Right atrium auricular region (tissue), 2 donors: ENCODE measurements around the gene NAA35. TPM values are rescaled to one million over a fixed set of nuclear protein-coding genes. Genes with fewer than 3 reads are reported as not detected.

ENCODE experiments used
- DNase-seq: peaks from one replicate; pipeline ENCODE4 v3.0.0-alpha.2; 2019; ENCODE audit warnings: low spot score
- H3K27ac ChIP-seq, 2 donors: fragments of 200-600 bp; sonication (generic); 1 replicate in 1 of 2; 2 replicates in 1 of 2; pipeline ENCODE4 v1.5.1; 2016 to 2019
- H3K27me3 ChIP-seq, 2 donors: fragments of 200-600 bp; sonication (generic); one replicate each; pipeline versions ENCODE4 v1.5.1 to v1.6.0; 2017 to 2019
- H3K36me3 ChIP-seq: fragments of 200-600 bp; sonication (generic); one replicate; pipeline ENCODE4 v1.5.1; 2016
- H3K4me1 ChIP-seq, 2 donors: fragments of 200-600 bp; sonication (generic); one replicate each; pipeline versions ENCODE4 v1.5.1 to v1.6.0; 2017 to 2019
- H3K4me3 ChIP-seq, 2 donors: fragments of 200-600 bp; sonication (generic); 1 replicate in 1 of 2; 2 replicates in 1 of 2; pipeline ENCODE4 v1.5.1; 2017 to 2019; ENCODE audit warnings: mild to moderate bottlenecking in 1 of 2, moderate library complexity in 1 of 2
- H3K9me3 ChIP-seq, 2 donors: fragments of 200-600 bp; sonication (generic); one replicate each; pipeline ENCODE4 v1.5.1; 2019
- total RNA-seq, 2 donors: library from RNA; depleted of rRNA; stranded (reverse); fragments of >200 nt; gene quantifications; one replicate each; pipeline ENCODE4 v1.1.0, GENCODE V29; 2016
- TF ChIP-seq, protein P1 (sequence below), 2 donors: fragments of 200-600 bp; sonication (generic); IDR thresholded peaks; one replicate each; pipeline ENCODE4 v1.5.1; 2019; ENCODE audit warnings: antibody characterized with exemption in 2 of 2

The NAA35 gene
- total RNA-seq, 2 donors from 2014 or later = 12.1 to 12.4 TPM

DNA sequence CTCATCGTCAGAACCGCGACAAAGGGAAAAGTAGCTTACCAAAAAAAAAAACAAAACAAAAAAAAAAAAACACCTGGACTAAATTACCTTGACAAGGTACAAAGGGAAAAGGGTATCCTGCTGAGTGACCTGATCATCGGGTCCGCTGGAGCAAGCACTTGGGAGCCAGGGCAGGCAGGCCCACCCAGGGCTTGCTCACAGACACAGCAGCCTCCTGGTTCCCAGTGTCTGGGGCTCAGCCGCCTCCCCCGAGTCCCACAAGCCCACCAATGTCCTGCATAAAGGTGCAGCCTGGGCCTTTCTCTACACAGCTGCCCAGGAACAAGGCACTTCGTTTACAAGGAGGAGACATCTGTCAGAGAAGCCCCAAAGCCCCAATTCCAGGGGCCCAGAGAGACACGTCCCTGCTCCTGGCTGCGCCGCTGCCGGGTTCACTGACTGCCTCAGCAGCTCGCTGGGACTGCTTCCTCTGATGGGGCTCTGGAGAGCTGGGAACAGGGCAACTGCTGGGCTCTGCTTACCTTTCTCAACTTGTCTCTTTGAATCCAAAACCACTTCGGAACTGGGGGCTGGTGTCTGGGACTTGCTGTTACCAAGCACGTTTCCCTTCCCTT is 95.0 kb downstream of the NAA35 start:
- Histone ChIP-seq H3K27me3 (no peaks in the 10 kb centered on the region), H3K36me3 (no peaks in the 10 kb centered on the region), H3K4me3 (no peak overlapping the region), H3K27ac (no peak overlapping the region), H3K9me3 (no peaks in the 10 kb centered on the region), H3K4me1 (no peaks in the 10 kb centered on the region)
- TF ChIP-seq, protein P1, sequence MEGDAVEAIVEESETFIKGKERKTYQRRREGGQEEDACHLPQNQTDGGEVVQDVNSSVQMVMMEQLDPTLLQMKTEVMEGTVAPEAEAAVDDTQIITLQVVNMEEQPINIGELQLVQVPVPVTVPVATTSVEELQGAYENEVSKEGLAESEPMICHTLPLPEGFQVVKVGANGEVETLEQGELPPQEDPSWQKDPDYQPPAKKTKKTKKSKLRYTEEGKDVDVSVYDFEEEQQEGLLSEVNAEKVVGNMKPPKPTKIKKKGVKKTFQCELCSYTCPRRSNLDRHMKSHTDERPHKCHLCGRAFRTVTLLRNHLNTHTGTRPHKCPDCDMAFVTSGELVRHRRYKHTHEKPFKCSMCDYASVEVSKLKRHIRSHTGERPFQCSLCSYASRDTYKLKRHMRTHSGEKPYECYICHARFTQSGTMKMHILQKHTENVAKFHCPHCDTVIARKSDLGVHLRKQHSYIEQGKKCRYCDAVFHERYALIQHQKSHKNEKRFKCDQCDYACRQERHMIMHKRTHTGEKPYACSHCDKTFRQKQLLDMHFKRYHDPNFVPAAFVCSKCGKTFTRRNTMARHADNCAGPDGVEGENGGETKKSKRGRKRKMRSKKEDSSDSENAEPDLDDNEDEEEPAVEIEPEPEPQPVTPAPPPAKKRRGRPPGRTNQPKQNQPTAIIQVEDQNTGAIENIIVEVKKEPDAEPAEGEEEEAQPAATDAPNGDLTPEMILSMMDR (IDR thresholded peaks at IDR 0.05) = no peak
- DNase-seq = no peak

DNA sequence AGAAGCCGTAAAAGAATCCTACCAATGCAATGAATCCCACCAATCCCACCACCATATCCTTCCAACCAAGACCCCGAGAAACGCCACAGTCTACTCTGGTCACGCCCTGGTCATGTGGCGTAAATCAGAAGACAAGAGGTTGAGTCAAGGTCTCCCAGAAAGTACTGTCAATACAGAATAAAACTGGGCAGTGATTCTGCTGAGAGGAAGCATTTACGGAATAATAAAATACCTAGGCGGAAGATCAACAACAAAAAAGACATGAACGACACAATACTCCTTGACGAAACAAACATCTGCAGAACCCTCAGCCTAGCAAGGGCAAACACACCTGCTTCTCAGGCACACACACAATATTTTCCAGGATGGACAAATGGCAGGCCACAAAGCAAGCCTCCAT is 95.6 kb downstream of the NAA35 start:
- Histone ChIP-seq H3K27ac (no peak overlapping the region), H3K9me3 (no peaks in the 10 kb centered on the region), H3K4me1 (peaks cover 0 to 3% of the 10 kb centered on the region in 2 donors), H3K27me3 (no peaks in the 10 kb centered on the region), H3K36me3 (no peaks in the 10 kb centered on the region), H3K4me3 (no peak overlapping the region)
- DNase-seq = no peak
- TF ChIP-seq, protein P1 (IDR thresholded peaks at IDR 0.05) = no peak

DNA sequence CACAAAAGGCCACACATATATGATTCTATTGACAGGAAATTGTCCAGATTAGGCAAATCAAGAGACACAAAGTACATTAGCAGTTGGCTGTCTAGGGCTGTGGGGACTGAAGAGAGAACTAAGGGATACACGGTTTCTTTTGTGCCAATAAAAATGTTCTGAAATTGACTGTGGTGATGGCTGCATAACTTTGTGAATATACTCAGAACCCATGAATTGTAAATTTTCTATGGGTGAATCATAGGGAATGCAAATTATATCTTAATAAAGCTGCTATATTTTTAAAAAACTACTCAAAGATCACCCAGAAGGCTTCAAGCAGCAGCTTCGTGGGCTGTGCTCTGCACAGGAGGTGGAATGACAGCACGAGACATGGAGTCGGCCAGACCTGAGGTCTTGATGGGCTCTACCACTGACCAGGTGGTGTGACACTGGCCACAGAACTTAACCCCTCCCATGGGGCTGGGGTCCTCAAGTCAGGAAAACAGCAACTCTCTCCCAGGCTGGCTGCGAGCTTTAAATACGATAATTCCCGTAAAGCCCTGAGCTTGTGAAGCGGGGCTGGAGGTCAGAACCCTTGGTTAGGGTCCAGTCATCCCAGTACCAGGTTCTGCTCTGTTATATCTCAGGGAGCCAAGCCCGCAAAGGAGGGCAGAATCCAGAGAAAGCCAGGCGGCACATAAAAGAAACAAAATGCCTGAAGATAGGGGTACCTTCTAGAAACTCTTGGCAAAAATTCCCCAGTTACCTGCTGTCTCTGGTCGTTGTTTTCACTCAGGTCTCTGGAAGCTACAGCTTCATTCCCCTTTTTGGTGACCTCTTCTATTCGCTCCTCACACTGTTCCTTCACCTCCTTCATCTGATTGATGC is 99.3 kb downstream of the NAA35 start:
- peaks cover 0 to 3% of the 10 kb centered on the region in 2 donors for H3K4me1 ChIP-seq
- TF ChIP-seq, protein P1 (IDR thresholded peaks at IDR 0.05) = no peak
- H3K9me3 ChIP-seq = no peaks in the 10 kb centered on the region
- no peaks in the 10 kb centered on the region for H3K36me3 ChIP-seq
- H3K27ac ChIP-seq = no peak overlapping the region
- no peak overlapping the region for H3K4me3 ChIP-seq
- no peak for DNase-seq
- no peaks in the 10 kb centered on the region for H3K27me3 ChIP-seq

DNA sequence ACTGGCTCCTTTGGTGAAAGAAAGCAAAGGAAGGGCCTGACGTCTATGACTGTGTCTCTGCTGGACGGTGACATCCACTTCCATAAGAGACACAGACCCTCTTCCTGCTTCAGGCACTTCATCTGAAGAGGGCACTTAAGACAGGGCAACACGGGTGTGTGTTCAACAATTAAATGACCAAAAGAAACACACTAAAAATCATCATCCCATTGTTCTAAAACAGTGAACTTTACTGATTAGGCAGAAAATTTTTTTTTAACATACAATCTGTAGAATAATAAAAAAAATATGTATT is 99.9 kb downstream of the NAA35 start:
- no peaks in the 10 kb centered on the region for H3K36me3 ChIP-seq

DNA sequence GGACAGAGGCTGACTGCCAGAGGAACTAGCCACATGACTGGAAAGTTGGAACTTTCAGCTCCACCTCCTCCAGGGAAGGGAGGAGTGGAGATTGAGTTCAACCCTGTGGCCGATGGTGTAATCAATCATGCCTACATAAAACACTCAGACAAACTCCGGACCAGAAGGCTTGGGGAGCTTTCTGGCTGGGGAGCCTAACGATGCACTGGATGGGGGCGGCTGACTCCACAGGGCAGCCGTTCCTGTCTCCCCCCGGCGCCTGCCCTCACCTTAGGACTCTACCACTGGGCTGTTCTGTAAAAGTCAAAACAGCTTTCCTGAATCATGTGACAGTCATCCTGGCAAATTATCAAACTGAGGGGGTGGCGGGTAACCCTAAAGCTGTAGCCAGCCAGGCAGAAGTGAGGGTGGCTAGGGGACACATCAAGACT is 100.4 kb downstream of the NAA35 start:
- Histone ChIP-seq H3K4me3 (no peak overlapping the region), H3K27ac (no peak overlapping the region), H3K9me3 (no peaks in the 10 kb centered on the region), H3K36me3 (no peaks in the 10 kb centered on the region), H3K4me1 (peaks cover 0 to 3% of the 10 kb centered on the region in 2 donors), H3K27me3 (no peaks in the 10 kb centered on the region)
- DNase-seq = no peak
- TF ChIP-seq, protein P1 (IDR thresholded peaks at IDR 0.05) = no peak

More for the DNA sequence above, 99.9 kb downstream of the NAA35 start:
- Histone ChIP-seq H3K4me1 (peaks cover 0 to 3% of the 10 kb centered on the region in 2 donors), H3K9me3 (no peaks in the 10 kb centered on the region), H3K27me3 (no peaks in the 10 kb centered on the region), H3K27ac (no peak overlapping the region), H3K4me3 (no peak overlapping the region)
- DNase-seq = no peak
- TF ChIP-seq, protein P1 (IDR thresholded peaks at IDR 0.05) = no peak
